ENCODE results near the gene CPHXL.

DNA sequence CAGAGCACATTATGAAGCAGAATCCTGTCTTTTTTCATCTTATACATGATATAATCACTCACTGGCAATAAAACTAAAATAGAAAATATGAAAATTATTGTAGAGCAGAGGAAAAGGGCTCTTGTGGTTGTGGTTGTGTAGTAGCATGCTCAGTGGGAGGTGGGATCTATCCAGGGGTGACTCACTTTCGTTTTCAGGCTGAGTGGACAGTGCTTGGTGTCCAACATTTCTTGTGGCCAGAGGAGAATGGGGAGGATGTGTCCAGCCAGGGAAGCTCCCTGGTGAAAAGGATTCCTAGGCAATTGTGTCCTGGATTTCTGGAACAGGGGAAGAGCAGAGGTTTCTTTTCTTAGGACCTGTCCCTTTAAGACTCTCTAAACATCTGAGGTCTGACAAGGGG is 31.9 kb upstream of the CPHXL start:
- TF ChIP-seq CTCF (IDR thresholded peaks at IDR 0.05 in 2 of 3, conservative IDR thresholded peaks at IDR 0.05 in 1 of 3; ENCODE audit: borderline replicate concordance in 1 of 3, insufficient read depth in 1 of 3, low read depth in 2 of 3, low read length in 2 of 3) (no peak), ZNF274 (IDR thresholded peaks at IDR 0.05; ENCODE audit: low read depth, low read length) (no peak), EZH2 (IDR thresholded peaks at IDR 0.05) (no peak), POLR2AphosphoS5 (IDR thresholded peaks at IDR 0.05; ENCODE audit: low read depth, low read length) (no peak), POLR2A (IDR thresholded peaks at IDR 0.05; ENCODE audit: borderline replicate concordance, extremely low read depth, insufficient read depth, insufficient read length) (no peak), SIN3A (IDR thresholded peaks at IDR 0.05; ENCODE audit: low read depth) (no peak), TCF7L2 (IDR thresholded peaks at IDR 0.05; ENCODE audit: borderline replicate concordance, extremely low read depth, insufficient read depth, insufficient read length) (no peak)

Data from HCT116 (cell line).